H1 (cell line): ENCODE results near the gene TNS3. TPM values are rescaled to one million over a fixed set of nuclear protein-coding genes. Genes with fewer than 3 reads are reported as not detected.

Experiments used
- CREB1 ChIP-seq: IDR thresholded peaks from 2 replicates; pipeline ENCODE4 v1.6.1; 2012; ENCODE audit warnings: inconsistent platforms
- CTCF ChIP-seq, 3 experiments: IDR thresholded peaks; 1 replicate in 2 of 3; 2 replicates in 1 of 3; pipeline versions ENCODE4 v1.5.1 to v1.6.1; 2011; ENCODE audit warnings: low read length in 3 of 3, mild to moderate bottlenecking in 3 of 3, inconsistent platforms in 2 of 3, low read depth in 1 of 3, moderate library complexity in 1 of 3; ENCODE audit not compliant: insufficient read depth in 1 of 3; ENCODE audit errors: control extremely low read depth in 1 of 3
- FOSL1 ChIP-seq: IDR thresholded peaks from 2 replicates; pipeline ENCODE4 v1.6.1; 2011; ENCODE audit warnings: mild to moderate bottlenecking, low read depth, low read length, moderate library complexity; ENCODE audit not compliant: insufficient read depth
- KDM1A ChIP-seq: fragments of 200-600, 300-600 bp; sonication (generic); IDR thresholded peaks from 2 replicates; pipeline ENCODE4 v1.7.1; 2016; ENCODE audit warnings: mild to moderate bottlenecking, low read length, borderline replicate concordance
- SAP30 ChIP-seq: fragments of 300-600 bp; sonication (generic); IDR thresholded peaks from 2 replicates; pipeline ENCODE4 v1.7.1; 2012; ENCODE audit warnings: low read length, moderate library complexity, mild to moderate bottlenecking, inconsistent platforms; ENCODE audit not compliant: insufficient read depth, insufficient replicate concordance
- SP1 ChIP-seq: IDR thresholded peaks from 2 replicates; pipeline ENCODE4 v1.6.1; 2011; ENCODE audit warnings: low read depth, low read length
- YY1 ChIP-seq: IDR thresholded peaks from 2 replicates; pipeline ENCODE4 v1.6.1; 2011; ENCODE audit warnings: low read depth, mild to moderate bottlenecking, low read length
- ZNF274 ChIP-seq: IDR thresholded peaks from 2 replicates; pipeline ENCODE4 v1.7.0; 2012; ENCODE audit warnings: low read length, borderline replicate concordance; ENCODE audit errors: extremely low read depth
- polyA plus RNA-seq, 7 experiments: library from polyadenylated mRNA; depleted of rRNA in 3 of 7; stranded (reverse) in 5 of 7; unstranded in 2 of 7; fragments of >200 nt in 5 of 7; fragments of 200-250 nt in 2 of 7; gene quantifications; 1 replicate in 5 of 7; 2 replicates in 1 of 7; 4 replicates in 1 of 7; pipeline versions ENCODE4 v1.2.1 to v1.2.3, GENCODE V29; 2011 to 2013; ENCODE audit warnings: missing spikeins in 2 of 7, mixed read lengths in 2 of 7
- total RNA-seq: library from RNA; stranded (reverse); fragmentation: NEBNext Ultra II Directional; extraction: Animal tissue kit (Norgen Biotek cat#: 25700); gene quantifications from 2 replicates; pipeline ENCODE4 v1.2.1, GENCODE V29; 2021

Gene TNS3
- total and polyA plus RNA-seq, 2 of the 8 experiments (the other 6 are each of a cell fraction or from before 2014, with no cell fraction given), result 11.9 to 24.2 TPM

DNA sequence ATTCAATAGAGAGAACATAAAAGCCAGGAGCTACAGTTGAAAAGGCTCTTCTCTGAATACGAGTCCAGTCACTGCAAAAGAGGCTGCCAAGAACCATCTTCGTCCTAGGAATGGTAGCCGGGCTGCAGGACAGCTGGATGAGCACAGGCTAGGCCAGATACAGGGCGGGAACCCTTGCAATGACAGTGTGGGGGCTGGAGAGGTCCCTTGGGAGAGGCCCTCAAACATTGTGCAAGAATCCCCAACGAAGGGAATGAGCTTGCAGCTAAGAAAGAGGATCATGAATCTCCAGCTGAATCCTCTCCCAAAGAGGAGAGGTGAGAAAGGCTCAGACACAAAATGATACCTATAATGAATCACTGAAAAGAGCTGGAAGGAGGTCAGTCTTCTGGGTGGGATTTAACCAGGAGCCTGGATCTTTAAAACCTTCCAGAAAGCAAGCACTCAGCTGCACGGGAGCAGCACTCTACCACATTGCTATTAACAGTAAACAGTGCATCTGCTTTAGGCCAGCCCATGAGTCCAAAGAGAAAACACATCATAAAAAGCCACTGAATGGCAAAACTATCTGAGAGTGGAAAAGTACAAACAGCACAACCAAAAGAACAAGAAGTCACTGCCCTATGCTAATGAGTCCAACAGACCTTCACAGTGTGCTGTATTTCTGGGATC lies 287.9 kb downstream of the TNS3 start (continued):
- TF ChIP-seq CTCF (IDR thresholded peaks at IDR 0.05; ENCODE audit: control extremely low read depth in 1 of 3, insufficient read depth in 1 of 3, low read depth in 1 of 3, low read length in 3 of 3) (no peak), FOSL1 (no peak), YY1 (no peak), KDM1A (no peak), SP1 (no peak), CREB1 (no peak), SAP30 (no peak), ZNF274 (no peak)
